GM12873 (cell line): ENCODE results near the gene MYPN.

Source experiments
- TF ChIP-seq, protein P1 (sequence below): IDR thresholded peaks from 2 replicates; pipeline ENCODE4 v1.5.1; 2012; ENCODE audit warnings: low read depth, mild to moderate bottlenecking, moderate library complexity, low read length, control low read depth; ENCODE audit not compliant: insufficient read depth; ENCODE audit errors: missing control alignments

MYPN gene

DNA sequence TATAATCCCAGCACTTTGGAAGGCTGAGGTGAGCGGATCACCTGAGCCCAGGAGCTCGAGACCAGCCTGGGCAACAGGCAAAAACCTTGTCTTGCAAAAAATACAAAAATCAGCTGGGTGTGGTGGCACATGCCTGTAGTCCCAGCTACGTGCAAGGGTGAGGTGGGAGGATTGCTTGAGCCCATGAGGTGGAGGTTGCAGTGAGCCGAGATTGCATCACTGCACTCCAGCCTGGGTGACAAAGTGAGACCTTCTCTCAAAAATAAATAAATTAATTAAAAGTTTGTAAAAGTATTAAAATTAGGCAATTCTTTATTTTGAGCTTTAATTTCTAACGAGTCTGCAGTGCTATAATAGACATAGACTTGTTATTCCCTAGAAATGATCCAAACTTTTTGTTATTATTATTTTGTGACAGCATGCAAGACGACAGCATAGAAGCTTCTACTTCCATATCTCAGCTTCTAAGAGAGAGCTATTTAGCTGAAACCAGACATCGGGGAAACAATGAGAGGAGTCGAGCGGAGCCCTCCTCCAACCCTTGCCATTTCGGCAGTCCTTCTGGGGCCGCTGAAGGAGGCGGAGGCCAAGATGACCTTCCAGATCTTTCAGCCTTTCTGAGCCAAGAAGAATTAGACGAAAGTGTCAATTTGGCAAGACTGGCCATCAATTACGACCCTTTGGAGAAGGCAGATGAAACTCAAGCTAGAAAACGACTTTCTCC, 11.9 kb downstream of the MYPN start:
- TF ChIP-seq, protein P1, sequence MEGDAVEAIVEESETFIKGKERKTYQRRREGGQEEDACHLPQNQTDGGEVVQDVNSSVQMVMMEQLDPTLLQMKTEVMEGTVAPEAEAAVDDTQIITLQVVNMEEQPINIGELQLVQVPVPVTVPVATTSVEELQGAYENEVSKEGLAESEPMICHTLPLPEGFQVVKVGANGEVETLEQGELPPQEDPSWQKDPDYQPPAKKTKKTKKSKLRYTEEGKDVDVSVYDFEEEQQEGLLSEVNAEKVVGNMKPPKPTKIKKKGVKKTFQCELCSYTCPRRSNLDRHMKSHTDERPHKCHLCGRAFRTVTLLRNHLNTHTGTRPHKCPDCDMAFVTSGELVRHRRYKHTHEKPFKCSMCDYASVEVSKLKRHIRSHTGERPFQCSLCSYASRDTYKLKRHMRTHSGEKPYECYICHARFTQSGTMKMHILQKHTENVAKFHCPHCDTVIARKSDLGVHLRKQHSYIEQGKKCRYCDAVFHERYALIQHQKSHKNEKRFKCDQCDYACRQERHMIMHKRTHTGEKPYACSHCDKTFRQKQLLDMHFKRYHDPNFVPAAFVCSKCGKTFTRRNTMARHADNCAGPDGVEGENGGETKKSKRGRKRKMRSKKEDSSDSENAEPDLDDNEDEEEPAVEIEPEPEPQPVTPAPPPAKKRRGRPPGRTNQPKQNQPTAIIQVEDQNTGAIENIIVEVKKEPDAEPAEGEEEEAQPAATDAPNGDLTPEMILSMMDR: no peak

DNA sequence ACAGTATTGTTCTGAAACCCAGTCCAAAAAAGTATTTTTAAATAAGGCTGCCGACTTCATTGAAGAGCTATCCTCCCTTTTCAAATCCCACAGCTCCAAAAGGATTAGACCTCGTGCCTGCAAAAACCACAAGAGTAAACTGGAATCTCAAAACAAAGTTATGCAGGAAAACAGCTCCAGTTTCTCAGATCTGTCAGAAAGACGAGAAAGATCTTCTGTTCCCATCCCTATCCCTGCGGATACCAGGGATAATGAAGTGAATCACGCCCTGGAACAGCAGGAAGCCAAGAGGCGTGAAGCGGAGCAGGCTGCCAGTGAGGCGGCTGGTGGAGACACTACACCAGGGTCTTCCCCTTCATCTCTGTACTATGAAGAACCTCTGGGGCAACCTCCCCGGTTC, 12.6 kb downstream of the MYPN start:
- TF ChIP-seq, protein P1: no peak

DNA sequence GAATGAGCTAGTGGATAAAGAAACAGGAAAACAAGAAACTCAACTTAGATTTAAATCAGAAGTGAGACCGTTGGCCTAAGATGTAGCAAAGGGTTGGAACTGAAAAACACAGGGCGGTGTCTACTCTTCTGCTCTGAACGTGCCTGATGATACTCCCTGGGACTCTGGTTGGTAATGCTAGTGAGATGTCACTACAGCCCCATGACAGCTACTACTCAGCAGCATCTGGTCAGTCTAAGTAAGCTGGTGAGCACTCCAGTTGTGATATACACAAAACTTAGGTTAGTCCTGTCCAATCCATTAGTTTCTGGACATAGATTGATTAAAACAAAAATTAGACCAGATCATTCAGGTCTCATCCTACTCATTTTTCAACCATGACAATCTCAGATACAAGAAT, 15.4 kb downstream of the MYPN start:
- TF ChIP-seq, protein P1: no peak

DNA sequence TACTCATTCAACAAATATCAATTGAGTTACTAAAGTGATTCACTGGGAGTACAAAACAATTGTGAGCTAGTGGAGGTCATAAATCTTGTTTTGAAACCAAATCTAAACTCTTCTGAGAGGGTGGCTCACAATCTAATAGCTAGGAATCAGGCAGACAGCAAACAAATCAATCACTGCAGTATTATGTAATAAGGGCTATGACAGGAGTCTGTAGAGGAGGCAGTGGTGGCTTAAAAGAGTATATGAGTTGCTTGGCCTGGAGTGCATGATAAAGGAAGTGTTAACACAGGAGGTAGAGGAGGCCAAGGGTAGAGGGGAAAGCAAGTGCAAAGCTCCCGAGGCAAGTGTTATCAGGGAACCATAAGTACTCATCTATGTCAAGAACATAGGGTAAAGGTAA, 16.5 kb downstream of the MYPN start:
- TF ChIP-seq, protein P1: no peak

DNA sequence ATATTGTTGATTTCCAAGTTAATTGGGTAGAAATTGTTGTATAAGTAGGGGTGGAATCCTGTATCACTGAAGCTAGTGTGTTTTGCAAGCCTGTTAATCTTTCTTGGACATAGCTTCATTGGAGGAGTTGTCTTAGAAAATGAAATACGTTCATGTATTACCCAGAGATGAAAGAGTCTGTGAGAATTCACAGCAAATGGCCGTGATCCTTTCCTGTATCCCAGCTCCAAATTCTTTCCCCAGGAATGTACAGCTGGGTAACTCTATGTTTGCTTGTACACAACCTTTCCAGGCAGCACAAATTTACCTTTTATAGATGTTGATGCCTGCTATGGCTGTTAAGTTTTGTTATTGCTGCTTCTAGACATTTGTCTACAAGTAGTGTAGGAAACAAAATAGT, 18.7 kb downstream of the MYPN start:
- TF ChIP-seq, protein P1: no peak

DNA sequence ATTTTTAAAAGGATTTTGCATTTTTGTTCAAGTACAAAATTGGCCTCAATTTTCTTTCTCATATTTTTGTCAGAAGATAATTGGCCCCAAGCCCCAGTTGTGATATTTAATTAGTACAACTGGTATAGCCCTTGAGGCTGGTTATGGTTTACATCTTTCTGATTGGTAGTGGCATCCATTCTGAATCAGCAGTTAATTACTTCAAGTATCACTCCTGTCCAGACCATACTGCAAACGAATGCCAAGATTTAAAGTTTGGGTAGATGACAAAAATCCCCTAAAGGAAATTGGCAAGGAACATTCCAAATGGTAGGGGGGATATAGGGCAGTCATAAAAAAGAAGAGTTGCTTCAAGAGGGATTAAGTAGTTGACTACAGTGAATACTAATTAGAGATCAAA, 23.1 kb downstream of the MYPN start:
- TF ChIP-seq, protein P1: no peak

DNA sequence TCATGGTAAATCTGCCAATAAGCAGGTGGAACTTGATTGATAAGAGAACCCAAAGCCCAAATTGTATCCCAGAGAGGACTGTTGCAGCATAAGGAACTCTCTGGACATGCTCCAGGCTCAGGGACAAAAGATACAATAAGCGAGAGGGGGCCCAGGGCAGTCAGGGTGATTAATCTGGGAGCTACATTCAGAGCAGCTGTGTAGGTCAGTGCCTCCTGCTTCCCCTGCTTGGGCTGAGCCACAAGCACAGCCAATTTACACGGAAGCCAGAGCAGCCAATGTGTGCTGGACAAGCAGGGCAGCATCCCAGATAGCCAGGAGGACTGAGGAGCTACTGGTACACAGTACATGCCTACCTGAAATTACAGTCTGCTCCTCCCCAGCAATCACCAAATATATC, 24.2 kb downstream of the MYPN start:
- TF ChIP-seq, protein P1: no peak

DNA sequence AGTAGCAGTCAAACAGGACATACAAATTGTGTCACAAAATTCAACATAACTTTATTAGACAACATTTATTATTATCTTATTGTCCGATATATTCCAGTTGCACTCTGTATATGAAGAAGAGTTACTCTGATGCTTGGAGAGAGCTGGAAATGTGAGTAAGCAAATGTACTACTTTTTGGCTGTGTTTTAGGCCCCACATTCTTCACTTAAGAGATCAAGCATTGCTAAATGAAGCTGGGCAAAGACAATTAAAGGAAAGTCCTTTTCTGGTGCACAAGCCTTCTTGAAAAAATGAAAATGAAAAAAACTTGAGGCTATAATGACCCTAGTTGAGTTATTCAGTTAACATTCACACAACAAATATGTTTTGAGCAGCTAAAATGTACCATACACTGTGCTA, 26.1 kb downstream of the MYPN start:
- TF ChIP-seq, protein P1: no peak
